Subcutaneous adipose tissue (tissue), 4 donors: ENCODE measurements around the gene LMCD1. TPM values are rescaled to one million over a fixed set of nuclear protein-coding genes. Genes with fewer than 3 reads are reported as not detected.

Experiments
- CTCF ChIP-seq: fragments of 450-650 bp; IDR thresholded peaks from one replicate; pipeline ENCODE4 v1.5.1; 2016; ENCODE audit warnings: low read depth, mild to moderate bottlenecking, control low read depth, antibody characterized with exemption, moderate library complexity
- total RNA-seq, 4 donors: library from RNA; depleted of rRNA; stranded (reverse); fragments of >200 nt; gene quantifications; one replicate each; pipeline ENCODE4 v1.1.0, GENCODE V29; 2016

LMCD1 gene
- total RNA-seq, 4 donors from 2014 or later, result 211 to 464 (median 276) TPM

DNA sequence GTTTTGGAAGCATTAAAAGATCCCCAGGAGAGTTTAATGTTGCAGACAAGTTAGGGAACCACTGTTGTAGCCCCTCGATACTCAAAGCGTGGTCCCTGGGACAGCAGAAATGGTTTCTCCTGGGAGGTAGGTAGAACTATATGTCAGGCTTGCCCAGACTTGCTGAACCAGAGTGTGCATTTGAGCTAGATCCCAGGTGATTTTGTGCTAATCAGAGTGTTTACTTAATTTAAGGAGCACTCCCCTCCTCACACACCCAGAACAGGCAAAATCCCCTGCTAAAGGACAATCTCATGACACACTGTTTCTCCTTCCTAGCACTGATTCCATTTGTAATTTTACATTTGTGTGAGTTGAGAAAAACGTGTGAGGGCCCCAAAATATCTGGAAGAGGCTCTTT is 24.3 kb downstream of the LMCD1 start:
- TF ChIP-seq CTCF, result no peak

- no peak for TF ChIP-seq CTCF
Measured at GRCh38 chr3:8529181-8529637, 27.6 kb downstream of the LMCD1 start.

- no peak for TF ChIP-seq CTCF
Measured at GRCh38 chr3:8529738-8530525, 28.3 kb downstream of the LMCD1 start.

GRCh38 chr3:8530581-8530980 is 29.0 kb downstream of the LMCD1 start:
- TF ChIP-seq CTCF, result no peak

DNA sequence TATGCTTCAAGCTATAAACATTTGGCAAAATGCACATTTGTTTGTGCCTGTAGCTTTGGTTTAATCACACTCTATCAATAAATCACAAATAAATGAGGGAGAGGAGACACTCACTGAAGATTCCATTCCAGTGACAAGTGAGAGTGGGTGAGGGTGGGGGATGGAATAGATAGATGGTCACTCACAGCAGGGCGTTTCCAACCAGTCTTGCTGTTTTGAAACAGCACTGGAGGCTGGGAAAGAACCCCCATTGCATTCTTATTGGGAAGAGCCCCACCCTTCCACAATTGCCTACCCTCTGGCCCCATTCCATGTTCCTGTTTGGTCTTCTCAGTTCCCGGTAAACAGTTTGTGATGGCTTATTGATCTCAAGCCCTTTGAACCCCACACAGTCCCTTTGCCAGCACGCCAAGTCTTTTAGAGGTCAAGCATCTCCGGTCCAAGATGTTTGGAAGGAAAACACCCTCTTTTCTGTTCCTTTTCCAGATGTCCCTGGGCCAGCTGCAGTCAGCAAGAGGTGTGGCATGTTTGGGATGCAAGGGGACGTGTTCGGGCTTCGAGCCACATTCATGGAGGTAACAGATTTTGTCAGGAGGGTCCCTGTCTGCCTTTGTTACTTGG is 30.7 kb downstream of the LMCD1 start:
- no peak for TF ChIP-seq CTCF

DNA sequence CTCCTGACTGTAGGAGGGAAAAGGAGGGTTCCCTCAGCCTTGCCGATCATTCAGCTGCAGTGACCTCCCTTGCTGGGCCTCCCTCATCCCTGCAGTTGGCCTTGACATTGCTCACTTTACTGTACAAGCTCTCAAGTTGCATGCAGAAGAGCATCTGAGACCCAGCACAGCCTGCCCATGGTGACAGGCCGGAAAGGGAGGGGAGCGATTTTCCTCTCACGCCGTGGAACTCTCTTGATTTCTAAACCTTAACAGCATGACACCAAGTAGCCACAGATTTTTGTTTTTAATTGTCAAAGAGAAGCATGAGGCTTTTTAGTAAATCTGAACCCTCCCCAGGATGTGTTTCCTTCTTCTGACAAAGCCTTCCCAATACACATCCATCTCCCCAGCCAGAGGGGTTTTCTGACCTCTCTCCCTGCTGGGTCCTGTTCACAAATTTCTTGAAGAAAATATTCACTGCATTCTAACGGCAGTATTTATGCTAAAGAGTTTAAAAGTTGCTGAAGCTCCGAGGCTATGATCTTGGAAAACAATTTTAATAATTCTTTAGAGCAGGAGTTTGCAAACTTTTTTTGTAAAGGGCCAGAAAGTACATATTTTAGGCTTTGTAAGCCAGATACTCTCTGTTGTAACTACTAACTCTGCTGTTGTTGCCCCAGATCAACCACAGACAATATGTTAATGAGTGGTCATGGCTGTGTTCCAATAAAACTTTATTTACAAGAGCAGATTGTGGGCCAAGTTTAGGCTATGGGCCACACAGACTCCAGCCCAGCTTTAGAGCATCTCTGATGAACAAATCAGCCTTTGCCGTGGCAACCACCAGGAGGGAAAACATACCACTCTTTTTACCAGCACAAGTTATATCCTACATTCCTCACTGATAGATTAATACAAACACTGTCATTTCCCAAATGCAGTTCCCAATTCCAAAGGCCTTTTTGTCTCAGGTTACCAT is 34.8 kb downstream of the LMCD1 start:
- TF ChIP-seq CTCF, result no peak

DNA sequence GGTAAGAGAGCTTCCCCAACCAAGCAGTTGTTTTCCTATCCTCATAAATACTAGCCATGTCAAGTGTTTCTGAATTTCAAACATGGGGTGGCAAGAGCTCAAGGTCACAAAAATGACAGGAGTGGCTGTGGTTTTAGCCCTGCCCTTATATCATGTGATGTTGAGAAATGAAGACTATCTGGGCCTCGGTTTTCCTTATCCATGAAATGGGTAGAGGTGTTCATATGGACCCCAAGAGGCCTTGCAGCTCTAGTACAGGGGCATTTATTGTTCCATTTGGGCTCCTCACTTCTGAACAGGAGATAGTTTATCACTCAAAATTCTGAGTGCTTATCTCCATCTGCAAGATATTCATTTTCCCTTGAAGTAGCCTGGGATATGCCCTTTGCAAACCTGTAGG is 35.8 kb downstream of the LMCD1 start:
- TF ChIP-seq CTCF, result no peak
